Measurements from ENCODE around the gene NRP2. TPM values are rescaled to one million over a fixed set of nuclear protein-coding genes. Genes with fewer than 3 reads are reported as not detected.
A peak's percentile ranks its signal among the peaks of the same experiment; 100 is the strongest.

The NRP2 gene
- total and polyA plus RNA-seq, 2 donors (not counting 1 experiment from before 2014, with no cell fraction given): 1.8 to 6.8 TPM

DNA sequence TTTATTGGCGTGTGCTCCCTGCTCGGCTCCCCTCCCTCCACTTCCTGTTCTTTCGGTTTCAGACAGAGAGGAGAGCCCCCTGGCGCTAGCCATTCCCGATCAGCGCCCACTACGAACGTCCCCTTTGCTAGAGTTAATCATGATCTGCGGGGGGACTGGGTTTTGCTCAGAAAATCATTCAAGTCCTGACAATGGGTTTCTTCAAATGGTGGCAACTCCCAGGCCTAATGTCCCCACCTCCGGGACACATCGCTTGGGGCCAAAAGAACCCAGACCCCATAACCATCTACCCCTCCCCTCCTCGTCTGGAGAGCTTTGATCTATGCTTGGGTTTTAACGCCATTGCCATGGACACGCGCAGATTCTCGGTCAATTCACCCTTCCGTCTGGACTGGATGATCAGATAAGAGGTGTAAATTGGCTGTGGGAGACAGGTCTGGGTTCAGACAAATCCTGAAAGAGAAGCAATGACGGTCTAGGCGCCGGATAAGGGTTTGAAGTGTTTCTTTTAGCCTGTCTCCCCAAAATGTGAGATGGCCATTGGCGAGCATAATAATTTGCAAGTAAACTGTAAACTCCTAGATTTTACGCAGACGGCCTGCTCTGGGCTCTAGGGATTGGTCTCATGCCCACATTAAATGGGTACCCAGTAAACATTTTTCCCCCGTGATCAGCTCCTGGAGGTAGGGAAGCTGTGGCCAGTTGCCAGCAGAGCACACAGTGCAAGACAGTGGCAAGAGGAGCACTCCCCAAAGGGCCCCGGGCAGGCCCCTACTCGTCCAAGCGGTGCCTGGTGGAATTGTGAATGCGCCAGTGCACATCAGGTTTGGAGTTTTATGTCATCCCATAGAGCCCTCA is 4.7 kb downstream of the NRP2 start:
- ChIA-PET CTCF (interaction anchor here (1.6 kb wide), 1 partner anchor 26 kb away, joined by 5 read pairs; no protein-coding TSS in a partner anchor), POLR2A (no interaction called here)
- no peaks in the 10 kb centered on the region for H4K20me1 ChIP-seq (ENCODE audit: control insufficient read depth, insufficient read depth, low read length, poor library complexity, severe bottlenecking)
- peaks cover 40% of the 10 kb centered on the region for H3K27me3 Mint-ChIP-seq
- WGBS (ENCODE audit: insufficient coverage): 63% methylated on average over 26 of the region's 28 CpGs
- H3K9me3 Mint-ChIP-seq (ENCODE audit: insufficient read depth): no peaks in the 10 kb centered on the region
- H3K36me3 ChIP-seq (replicated peaks in 1 of 2; ENCODE audit: control extremely low read depth in 1 of 2, control insufficient read depth in 1 of 2, extremely low read depth in 1 of 2, insufficient read depth in 2 of 2, low read length in 1 of 2): no peaks in the 10 kb centered on the region
- peak overlapping the region; percentile 96 for H3K4me3 Mint-ChIP-seq
- ATAC-seq (ENCODE audit: low read depth) (no peak), DNase-seq (peak; percentile 28)
- peaks cover 33 to 39% of the 10 kb centered on the region in 2 donors for H3K4me1 ChIP-seq (ENCODE audit: control insufficient read depth in 2 of 2, insufficient read depth in 2 of 2, low read length in 2 of 2)
- peaks cover 0 to 43% (median 21%) of the 10 kb centered on the region in 4 experiments for H3K27me3 ChIP-seq (replicated peaks in 1 of 4; ENCODE audit: control extremely low read depth in 1 of 4, control insufficient read depth in 3 of 4, insufficient read depth in 4 of 4, low read length in 3 of 4)
- H3K9ac ChIP-seq (ENCODE audit: low read length): peak overlapping the region; percentile 66
- H3K4me3 ChIP-seq (ENCODE audit: control extremely low read depth in 1 of 5, extremely low read depth in 1 of 5, insufficient read depth in 1 of 5, low read depth in 2 of 5, low read length in 4 of 5): peak overlapping the region; percentile 26 to 70 (median 55)
- peak overlapping the region; percentile 94 for H3K4me2 ChIP-seq (replicated peaks; ENCODE audit: low read depth, low read length, poor library complexity, severe bottlenecking)
- H2AFZ ChIP-seq (ENCODE audit: insufficient read depth, low read depth, low read length, poor library complexity, severe bottlenecking): peak overlapping the region; percentile 79
- no peak overlapping the region for H3K27ac Mint-ChIP-seq
- H3K79me2 ChIP-seq (ENCODE audit: control insufficient read depth, insufficient read depth, low read length): no peaks in the 10 kb centered on the region
- intact Hi-C loops (cut with micrococcal nuclease): no loop called here
- TF ChIP-seq, protein P1, sequence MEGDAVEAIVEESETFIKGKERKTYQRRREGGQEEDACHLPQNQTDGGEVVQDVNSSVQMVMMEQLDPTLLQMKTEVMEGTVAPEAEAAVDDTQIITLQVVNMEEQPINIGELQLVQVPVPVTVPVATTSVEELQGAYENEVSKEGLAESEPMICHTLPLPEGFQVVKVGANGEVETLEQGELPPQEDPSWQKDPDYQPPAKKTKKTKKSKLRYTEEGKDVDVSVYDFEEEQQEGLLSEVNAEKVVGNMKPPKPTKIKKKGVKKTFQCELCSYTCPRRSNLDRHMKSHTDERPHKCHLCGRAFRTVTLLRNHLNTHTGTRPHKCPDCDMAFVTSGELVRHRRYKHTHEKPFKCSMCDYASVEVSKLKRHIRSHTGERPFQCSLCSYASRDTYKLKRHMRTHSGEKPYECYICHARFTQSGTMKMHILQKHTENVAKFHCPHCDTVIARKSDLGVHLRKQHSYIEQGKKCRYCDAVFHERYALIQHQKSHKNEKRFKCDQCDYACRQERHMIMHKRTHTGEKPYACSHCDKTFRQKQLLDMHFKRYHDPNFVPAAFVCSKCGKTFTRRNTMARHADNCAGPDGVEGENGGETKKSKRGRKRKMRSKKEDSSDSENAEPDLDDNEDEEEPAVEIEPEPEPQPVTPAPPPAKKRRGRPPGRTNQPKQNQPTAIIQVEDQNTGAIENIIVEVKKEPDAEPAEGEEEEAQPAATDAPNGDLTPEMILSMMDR (IDR thresholded peaks at IDR 0.05): no peak
- TF ChIP-seq EZH2 (IDR thresholded peaks at IDR 0.05; ENCODE audit: borderline replicate concordance, insufficient read depth, low read depth, low read length, poor library complexity, severe bottlenecking): no peak
- no peak overlapping the region for H3K27ac ChIP-seq (ENCODE audit: low read length in 2 of 2)
- H3K9me3 ChIP-seq (ENCODE audit: control extremely low read depth in 1 of 3, control insufficient read depth in 2 of 3, insufficient read depth in 1 of 3, low read length in 2 of 3): peaks cover 0 to 11% (median 0%) of the 10 kb centered on the region in 3 donors
- H3K4me1 Mint-ChIP-seq: peaks cover 43% of the 10 kb centered on the region

DNA sequence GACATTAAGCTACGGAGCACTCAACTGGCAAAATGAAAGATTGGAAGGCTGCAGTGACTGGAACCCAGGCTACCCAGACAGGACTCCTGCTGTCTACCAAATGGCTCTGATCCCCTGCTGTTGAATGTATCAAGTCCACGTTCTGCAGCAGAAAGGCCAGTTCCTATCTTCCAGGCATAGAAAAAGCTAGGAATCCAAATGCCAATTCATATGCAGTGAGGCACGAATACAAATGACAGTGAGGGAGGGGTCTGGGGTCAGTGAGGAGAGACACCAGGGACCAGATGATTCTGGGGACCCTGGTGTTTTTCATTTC is 5.3 kb downstream of the NRP2 start:
- Histone ChIP-seq H3K4me3 (ENCODE audit: control extremely low read depth in 1 of 5, extremely low read depth in 1 of 5, insufficient read depth in 1 of 5, low read depth in 2 of 5, low read length in 4 of 5) (no peak overlapping the region), H3K4me2 (replicated peaks; ENCODE audit: low read depth, low read length, poor library complexity, severe bottlenecking) (no peak overlapping the region), H3K27ac (ENCODE audit: low read length in 2 of 2) (no peak overlapping the region), H3K79me2 (ENCODE audit: control insufficient read depth, insufficient read depth, low read length) (no peaks in the 10 kb centered on the region), H3K27me3 (replicated peaks in 1 of 4; ENCODE audit: control extremely low read depth in 1 of 4, control insufficient read depth in 3 of 4, insufficient read depth in 4 of 4, low read length in 3 of 4) (peaks cover 0 to 39% (median 20%) of the 10 kb centered on the region in 4 experiments), H3K9ac (ENCODE audit: low read length) (no peak overlapping the region), H3K4me1 (ENCODE audit: control insufficient read depth in 2 of 2, insufficient read depth in 2 of 2, low read length in 2 of 2) (peaks cover 33 to 38% of the 10 kb centered on the region in 2 donors), H3K9me3 (ENCODE audit: control extremely low read depth in 1 of 3, control insufficient read depth in 2 of 3, insufficient read depth in 1 of 3, low read length in 2 of 3) (peaks cover 0 to 11% (median 0%) of the 10 kb centered on the region in 3 donors), H3K36me3 (replicated peaks in 1 of 2; ENCODE audit: control extremely low read depth in 1 of 2, control insufficient read depth in 1 of 2, extremely low read depth in 1 of 2, insufficient read depth in 2 of 2, low read length in 1 of 2) (no peaks in the 10 kb centered on the region), H2AFZ (ENCODE audit: insufficient read depth, low read depth, low read length, poor library complexity, severe bottlenecking) (no peak overlapping the region), H4K20me1 (ENCODE audit: control insufficient read depth, insufficient read depth, low read length, poor library complexity, severe bottlenecking) (no peaks in the 10 kb centered on the region)
- Mint-ChIP-seq H3K27me3 (peaks cover 40% of the 10 kb centered on the region), H3K4me3 (no peak overlapping the region), H3K4me1 (peaks cover 41% of the 10 kb centered on the region), H3K9me3 (ENCODE audit: insufficient read depth) (no peaks in the 10 kb centered on the region), H3K27ac (no peak overlapping the region)
- intact Hi-C loops (cut with micrococcal nuclease): no loop called here
- ChIA-PET POLR2A (no interaction called here), CTCF (interaction anchor here (1.0 to 1.6 kb wide), 3 partner anchors 18 to 25 kb away, joined by 3 to 5 read pairs (median 3); no protein-coding TSS in a partner anchor)
- TF ChIP-seq, protein P1 (IDR thresholded peaks at IDR 0.05): no peak
- no peak for TF ChIP-seq EZH2 (IDR thresholded peaks at IDR 0.05; ENCODE audit: borderline replicate concordance, insufficient read depth, low read depth, low read length, poor library complexity, severe bottlenecking)
- WGBS (ENCODE audit: insufficient coverage): 100% methylated on average over 1 of the region's 3 CpGs
- ATAC-seq (ENCODE audit: low read depth): no peak
- no peak for DNase-seq

All from B cell (primary cell).